Esophagus squamous epithelium (tissue), 4 donors: ENCODE data around the gene DPH1.

Experiments
- CTCF ChIP-seq, 6 experiments: fragments of 450-650 bp in 4 of 6; fragments of 200-600 bp in 2 of 6; sonication (generic) in 2 of 6; IDR thresholded peaks; one replicate each; pipeline ENCODE4 v1.5.1; 2016 to 2019; ENCODE audit warnings: antibody characterized with exemption in 6 of 6, mild to moderate bottlenecking in 4 of 6, moderate library complexity in 4 of 6
- POLR2A ChIP-seq, 4 donors: fragments of 450-650 bp; IDR thresholded peaks; one replicate each; pipeline ENCODE4 v1.6.1; 2017; ENCODE audit warnings: antibody characterized with exemption in 4 of 4, mild to moderate bottlenecking in 4 of 4, moderate library complexity in 3 of 4

DNA sequence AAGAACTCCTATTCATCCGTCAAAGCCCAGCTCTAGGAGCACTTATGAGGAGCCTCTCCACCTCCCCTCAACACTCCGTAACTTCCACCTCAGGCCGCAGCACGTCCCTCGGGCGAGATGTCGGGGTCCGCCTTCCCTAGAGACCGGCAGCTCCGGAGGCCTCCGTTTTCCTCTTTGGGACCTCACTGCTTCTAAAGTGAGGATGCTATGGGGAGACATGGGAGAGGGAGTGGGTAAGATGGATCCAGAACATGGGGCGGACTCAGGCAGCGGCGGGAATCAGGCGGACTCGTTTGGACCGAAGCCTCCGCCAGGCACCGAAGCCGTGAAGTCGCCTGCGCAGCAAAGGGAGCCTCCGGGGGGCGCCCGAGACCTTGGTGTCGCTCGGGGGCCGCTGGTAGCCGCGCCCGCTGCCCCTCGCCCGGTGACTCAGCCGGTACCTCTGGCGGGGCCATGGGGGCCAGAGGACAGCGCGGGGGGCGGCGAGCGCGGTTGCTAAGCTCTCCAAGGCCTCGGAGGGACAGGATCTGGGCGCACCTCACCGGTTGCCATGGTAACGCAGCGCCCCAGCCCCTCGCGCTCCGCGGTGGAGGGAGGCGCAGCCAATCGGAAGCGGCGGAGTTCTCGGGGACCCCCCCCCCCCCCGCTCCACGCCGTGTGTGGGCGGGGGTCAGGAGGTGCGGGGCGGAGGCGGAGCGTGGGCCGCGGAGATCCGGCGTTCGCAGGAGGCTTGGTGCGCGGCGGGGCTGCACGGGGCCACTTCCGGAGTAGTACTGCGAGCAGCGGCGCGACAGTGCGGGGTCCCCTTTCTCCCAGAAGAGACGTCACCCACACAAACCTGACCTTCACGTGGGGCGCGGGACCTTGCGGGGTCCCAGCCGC is 23.7 kb downstream of the DPH1 start:
- peak; percentile 15 to 62 (median 53) for TF ChIP-seq CTCF (IDR thresholded peaks at IDR 0.05)
- no peak for TF ChIP-seq POLR2A (IDR thresholded peaks at IDR 0.05)
